ENCODE results near the gene FBXO10. TPM values are rescaled to one million over a fixed set of nuclear protein-coding genes. Genes with fewer than 3 reads are reported as not detected.
A peak's percentile ranks its signal among the peaks of the same experiment; 100 is the strongest.

FBXO10 gene
- total and polyA plus RNA-seq, 2 of the 8 experiments (the other 6 are each of a cell fraction or from before 2014, with no cell fraction given) = 13.1 to 13.9 TPM

- Histone ChIP-seq H3K4me2 (ENCODE audit: insufficient read depth in 1 of 2, low read depth in 2 of 2, low read length in 2 of 2) (peak within 1 kb of the TSS; percentile 88 to 90), H3K23me2 (ENCODE audit: low read depth, low read length) (peaks cover 4% of the 10 kb centered on the region; the same call in 1 of the 2 replicates), H4K91ac (replicated peaks; ENCODE audit: insufficient read length, low read length) (peak within 1 kb of the TSS; percentile 95), H2AFZ (ENCODE audit: low read length) (peak within 1 kb of the TSS; percentile 0; the same call in 1 of the 2 replicates), H2BK5ac (ENCODE audit: low read depth, low read length) (peak within 1 kb of the TSS; percentile 98), H3K9me3 (ENCODE audit: insufficient read depth in 2 of 2, low read depth in 1 of 2, low read length in 1 of 2) (no peaks in the 10 kb centered on the region), H3K27me3 (replicated peaks in 1 of 4; ENCODE audit: control insufficient read depth in 3 of 4, extremely low read depth in 1 of 4, insufficient read depth in 3 of 4, low read length in 3 of 4) (no peaks in the 10 kb centered on the region), H3K4me3 (ENCODE audit: extremely low read depth in 1 of 4, insufficient read depth in 2 of 4, low read depth in 3 of 4, low read length in 4 of 4) (peak within 1 kb of the TSS; percentile 69 to 94 (median 87)), H3K23ac (ENCODE audit: insufficient read length) (no peak within 1 kb of the TSS), H3K27ac (ENCODE audit: low read depth, low read length) (peak within 1 kb of the TSS; percentile 98), H3K9ac (replicated peaks in 1 of 4; ENCODE audit: extremely low read depth in 1 of 4, low read depth in 3 of 4, low read length in 3 of 4) (peak within 1 kb of the TSS; percentile 96 to 99 (median 97)), H2BK20ac (ENCODE audit: low read length) (no peak within 1 kb of the TSS), H3K4ac (replicated peaks; ENCODE audit: insufficient read length, low read depth, low read length) (peak within 1 kb of the TSS; percentile 88), H2AK5ac (ENCODE audit: low read depth, low read length) (no peak within 1 kb of the TSS), H3K14ac (ENCODE audit: insufficient read length) (peak within 1 kb of the TSS; percentile 89), H4K8ac (ENCODE audit: extremely low read depth, insufficient read depth, low read length) (peak within 1 kb of the TSS; percentile 99), H3K4me1 (replicated peaks in 1 of 4; ENCODE audit: control insufficient read depth in 3 of 4, insufficient read depth in 4 of 4, low read length in 3 of 4) (peaks cover 0 to 9% (median 4%) of the 10 kb centered on the region in 4 experiments; a peak in 2 of 7 replicates), H3K79me1 (ENCODE audit: low read depth, low read length) (peaks cover 4% of the 10 kb centered on the region; the same call in 1 of the 2 replicates), H2BK12ac (ENCODE audit: low read depth, low read length) (peak within 1 kb of the TSS; percentile 94; the same call in 1 of the 2 replicates), H2BK15ac (ENCODE audit: low read length) (no peak within 1 kb of the TSS), H3K18ac (ENCODE audit: extremely low read depth, low read length) (peak within 1 kb of the TSS; percentile 96), H3K56ac (replicated peaks; ENCODE audit: insufficient read length, low read depth, low read length) (peak within 1 kb of the TSS; percentile 98), H3K79me2 (ENCODE audit: control insufficient read depth in 1 of 2, insufficient read depth in 2 of 2, low read length in 2 of 2) (peaks cover 29 to 41% of the 10 kb centered on the region in 2 experiments), H3K36me3 (ENCODE audit: control insufficient read depth in 2 of 4, insufficient read depth in 4 of 4, low read length in 3 of 4) (no peaks in the 10 kb centered on the region), H4K5ac (ENCODE audit: insufficient read length, low read depth, low read length) (peak within 1 kb of the TSS; percentile 99), H4K20me1 (replicated peaks in 1 of 2; ENCODE audit: control insufficient read depth in 1 of 2, insufficient read depth in 2 of 2, low read length in 2 of 2) (peaks cover 2 to 8% of the 10 kb centered on the region in 2 experiments), H2BK120ac (replicated peaks; ENCODE audit: low read depth, low read length) (peak within 1 kb of the TSS; percentile 69)
- 1% methylated on average over 35 of the region's 52 CpGs; no CpG with 5 or more reads in 1 of the 2 experiments for WGBS, 2 experiments (ENCODE audit: extremely low coverage in 1 of 2, insufficient coverage in 1 of 2, insufficient read length in 1 of 2, insufficient replicate concordance in 2 of 2, low coverage in 1 of 2, low lambda C conversion rate in 2 of 2, missing lambda C conversion rate in 1 of 2)
- FAIRE-seq = peak; percentile 91
- DNase-seq (ENCODE audit: low read depth in 1 of 2, low spot score in 2 of 2) = peak; percentile 96 to 98
- ChIA-PET CTCF (ENCODE audit: partially characterized antibody) (interaction anchor here (1.2 to 5.6 kb wide), 4 partner anchors 30 to 56 kb away, joined by 3 to 18 read pairs (median 4); no protein-coding TSS in a partner anchor), POLR2A (ENCODE audit: partially characterized antibody) (interaction anchor here (0.7 to 4.5 kb wide), 26 partner anchors 9 to 528 kb away, joined by 3 to 40 read pairs (median 6); partner anchors contain the start of genes FBXO10, GRHPR and POLR1E)
- TF ChIP-seq EGR1 (IDR thresholded peaks at IDR 0.05; ENCODE audit: borderline replicate concordance, low read depth, low read length) (no peak), RXRA (IDR thresholded peaks at IDR 0.05; ENCODE audit: insufficient read depth, low read depth, low read length) (no peak), TAF1 (IDR thresholded peaks at IDR 0.05; ENCODE audit: low read depth, low read length) (peak; percentile 75), TAF7 (optimal IDR thresholded peaks at IDR 0.05; ENCODE audit: borderline replicate concordance, low read depth, low read length) (peak; percentile 71), MAX (IDR thresholded peaks at IDR 0.05) (peak; percentile 64; the same call in 1 of the 2 replicates), JUND (IDR thresholded peaks at IDR 0.05; ENCODE audit: low read length) (no peak), SP4 (IDR thresholded peaks at IDR 0.05; ENCODE audit: low read length) (peak; percentile 71; the same call in 1 of the 2 replicates), USF2 (IDR thresholded peaks at IDR 0.05; ENCODE audit: low read length) (peak; percentile 19; the same call in 1 of the 2 replicates)
- TF ChIP-seq, protein P1, sequence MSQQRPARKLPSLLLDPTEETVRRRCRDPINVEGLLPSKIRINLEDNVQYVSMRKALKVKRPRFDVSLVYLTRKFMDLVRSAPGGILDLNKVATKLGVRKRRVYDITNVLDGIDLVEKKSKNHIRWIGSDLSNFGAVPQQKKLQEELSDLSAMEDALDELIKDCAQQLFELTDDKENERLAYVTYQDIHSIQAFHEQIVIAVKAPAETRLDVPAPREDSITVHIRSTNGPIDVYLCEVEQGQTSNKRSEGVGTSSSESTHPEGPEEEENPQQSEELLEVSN (IDR thresholded peaks at IDR 0.05) = peak; percentile 86
Measured at GRCh38 chr9:37465249-37466036, 110.7 kb downstream of the FBXO10 start, which contains the start of gene ZBTB5. TSS of gene ZBTB5 (minus strand) at chr9:37465450. CDS start at chr9:37442551, 22,899 bp downstream.
